GM10266 (cell line): ENCODE measurements around the gene SSC5D.

Experiments used
- DNase-seq: peaks from one replicate; pipeline ENCODE4 v3.0.0; 2012; ENCODE audit errors: extremely low spot score
- CTCF ChIP-seq: IDR thresholded peaks from 2 replicates; pipeline ENCODE4 v1.5.1; 2012; ENCODE audit warnings: mild to moderate bottlenecking, low read depth; ENCODE audit not compliant: control insufficient read depth, insufficient read depth; ENCODE audit errors: missing control alignments

Gene SSC5D

DNA sequence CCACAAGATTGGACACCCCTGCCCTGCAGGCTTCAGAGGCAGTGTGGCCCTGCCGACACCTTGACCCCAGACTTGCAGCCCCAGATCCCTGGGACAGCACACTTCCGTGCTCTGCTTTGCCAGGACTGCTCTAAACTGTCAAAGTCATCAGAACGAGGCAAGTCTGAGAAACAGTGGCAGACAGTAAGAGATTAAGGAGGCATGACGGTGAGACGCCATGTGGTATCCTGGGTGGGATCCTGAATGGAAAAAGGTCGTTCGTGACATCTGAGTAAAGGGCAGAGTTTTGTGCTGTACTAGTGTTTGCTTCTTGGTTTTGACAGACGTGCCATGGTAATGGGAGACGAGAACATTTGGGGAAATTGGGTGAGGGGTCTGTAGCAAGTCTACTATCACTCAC, 78.6 kb downstream of the SSC5D start:
- DNase-seq: no peak
- no peak for TF ChIP-seq CTCF

- TF ChIP-seq CTCF: no peak
- no peak for DNase-seq
Observed at GRCh38 chr19:55567708-55568328, 79.6 kb downstream of the SSC5D start.
